ENCODE data around the gene MYO1B. TPM values are rescaled to one million over a fixed set of nuclear protein-coding genes. Genes with fewer than 3 reads are reported as not detected.

The MYO1B gene
- total RNA-seq, 2 experiments from 2014 or later = 1.6 to 4.3 TPM

GRCh38 chr2:191411472-191411871 lies 166.3 kb downstream of the MYO1B start:
- Mint-ChIP-seq H3K4me1 (peaks cover 3% of the 10 kb centered on the region), H3K27me3 (no peaks in the 10 kb centered on the region), H3K9me3 (ENCODE audit: low read depth) (no peaks in the 10 kb centered on the region), H3K27ac (no peak overlapping the region), H3K36me3 (no peaks in the 10 kb centered on the region), H3K4me3 (no peak overlapping the region)
- DNase-seq (no peak), ATAC-seq (no peak)
- CTCF ChIA-PET = no interaction called here

- ATAC-seq (no peak), DNase-seq (no peak)
- Mint-ChIP-seq H3K4me1 (peaks cover 3% of the 10 kb centered on the region), H3K9me3 (ENCODE audit: low read depth) (no peaks in the 10 kb centered on the region), H3K4me3 (no peak overlapping the region), H3K36me3 (no peaks in the 10 kb centered on the region), H3K27me3 (no peaks in the 10 kb centered on the region), H3K27ac (no peak overlapping the region)
- CTCF ChIA-PET = no interaction called here
Measured at GRCh38 chr2:191412353-191412752, 167.1 kb downstream of the MYO1B start.

GRCh38 chr2:191415101-191415500 lies 169.9 kb downstream of the MYO1B start:
- no peak for ATAC-seq
- peaks cover 3% of the 10 kb centered on the region for H3K4me1 Mint-ChIP-seq
- no peak overlapping the region for H3K4me3 Mint-ChIP-seq
- no peaks in the 10 kb centered on the region for H3K9me3 Mint-ChIP-seq (ENCODE audit: low read depth)
- CTCF ChIA-PET = no interaction called here
- H3K36me3 Mint-ChIP-seq = no peaks in the 10 kb centered on the region
- no peak overlapping the region for H3K27ac Mint-ChIP-seq
- H3K27me3 Mint-ChIP-seq = no peaks in the 10 kb centered on the region
- no peak for DNase-seq

- Mint-ChIP-seq H3K4me3 (no peak overlapping the region), H3K36me3 (no peaks in the 10 kb centered on the region), H3K27me3 (no peaks in the 10 kb centered on the region), H3K4me1 (peaks cover 3% of the 10 kb centered on the region), H3K9me3 (ENCODE audit: low read depth) (no peaks in the 10 kb centered on the region), H3K27ac (no peak overlapping the region)
- CTCF ChIA-PET = no interaction called here
- ATAC-seq (no peak), DNase-seq (no peak)
Measured at GRCh38 chr2:191415858-191416257, 170.7 kb downstream of the MYO1B start.

- H3K4me3 Mint-ChIP-seq = no peak overlapping the region
- no peak for ATAC-seq
- DNase-seq = no peak
- CTCF ChIA-PET = interaction anchor here (1.1 kb wide), 1 partner anchor 16 kb away, joined by 3 read pairs; no protein-coding TSS in a partner anchor
- no peaks in the 10 kb centered on the region for H3K9me3 Mint-ChIP-seq (ENCODE audit: low read depth)
- H3K36me3 Mint-ChIP-seq = no peaks in the 10 kb centered on the region
- H3K27me3 Mint-ChIP-seq = no peaks in the 10 kb centered on the region
- peaks cover 9% of the 10 kb centered on the region for H3K4me1 Mint-ChIP-seq
- no peak overlapping the region for H3K27ac Mint-ChIP-seq
Measured at GRCh38 chr2:191417746-191418145, 172.5 kb downstream of the MYO1B start.

- CTCF ChIA-PET = interaction anchor here (0.8 kb wide), 1 partner anchor 266 kb away, joined by 3 read pairs; no protein-coding TSS in a partner anchor
- no peak overlapping the region for H3K27ac Mint-ChIP-seq
- peaks cover 7% of the 10 kb centered on the region for H3K4me1 Mint-ChIP-seq
- no peaks in the 10 kb centered on the region for H3K9me3 Mint-ChIP-seq (ENCODE audit: low read depth)
- ATAC-seq (peak; percentile 88), DNase-seq (no peak)
- no peaks in the 10 kb centered on the region for H3K27me3 Mint-ChIP-seq
- H3K4me3 Mint-ChIP-seq = no peak overlapping the region
- no peaks in the 10 kb centered on the region for H3K36me3 Mint-ChIP-seq
Measured at GRCh38 chr2:191421950-191422349, 176.7 kb downstream of the MYO1B start.

- peaks cover 3% of the 10 kb centered on the region for H3K4me1 Mint-ChIP-seq
- ATAC-seq (no peak), DNase-seq (no peak)
- peaks cover 5% of the 10 kb centered on the region for H3K27me3 Mint-ChIP-seq
- no peaks in the 10 kb centered on the region for H3K9me3 Mint-ChIP-seq (ENCODE audit: low read depth)
- no peaks in the 10 kb centered on the region for H3K36me3 Mint-ChIP-seq
- CTCF ChIA-PET = no interaction called here
- H3K27ac Mint-ChIP-seq = no peak overlapping the region
- no peak overlapping the region for H3K4me3 Mint-ChIP-seq
Measured at GRCh38 chr2:191427031-191427430, 181.8 kb downstream of the MYO1B start.

GRCh38 chr2:191428141-191428540 lies 182.9 kb downstream of the MYO1B start:
- CTCF ChIA-PET = no interaction called here
- peaks cover 5% of the 10 kb centered on the region for H3K27me3 Mint-ChIP-seq
- H3K36me3 Mint-ChIP-seq = no peaks in the 10 kb centered on the region
- H3K4me1 Mint-ChIP-seq = no peaks in the 10 kb centered on the region
- H3K4me3 Mint-ChIP-seq = no peak overlapping the region
- no peak for ATAC-seq
- H3K9me3 Mint-ChIP-seq (ENCODE audit: low read depth) = no peaks in the 10 kb centered on the region
- H3K27ac Mint-ChIP-seq = no peak overlapping the region
- DNase-seq = no peak

GRCh38 chr2:191430476-191430875 lies 185.3 kb downstream of the MYO1B start:
- Mint-ChIP-seq H3K4me1 (no peaks in the 10 kb centered on the region), H3K36me3 (no peaks in the 10 kb centered on the region), H3K27ac (no peak overlapping the region), H3K4me3 (no peak overlapping the region), H3K27me3 (peaks cover 14% of the 10 kb centered on the region), H3K9me3 (ENCODE audit: low read depth) (no peaks in the 10 kb centered on the region)
- ATAC-seq (no peak), DNase-seq (no peak)
- CTCF ChIA-PET = no interaction called here

- no peaks in the 10 kb centered on the region for H3K9me3 Mint-ChIP-seq (ENCODE audit: low read depth)
- H3K27me3 Mint-ChIP-seq = peaks cover 19% of the 10 kb centered on the region
- no peak overlapping the region for H3K4me3 Mint-ChIP-seq
- H3K4me1 Mint-ChIP-seq = no peaks in the 10 kb centered on the region
- no peak for DNase-seq
- no peak overlapping the region for H3K27ac Mint-ChIP-seq
- no peaks in the 10 kb centered on the region for H3K36me3 Mint-ChIP-seq
- ATAC-seq = no peak
- CTCF ChIA-PET = no interaction called here
Measured at GRCh38 chr2:191432121-191432520, 186.9 kb downstream of the MYO1B start.

- no peak for DNase-seq
- ATAC-seq = no peak
- no peak overlapping the region for H3K4me3 Mint-ChIP-seq
- no peaks in the 10 kb centered on the region for H3K36me3 Mint-ChIP-seq
- no peaks in the 10 kb centered on the region for H3K9me3 Mint-ChIP-seq (ENCODE audit: low read depth)
- CTCF ChIA-PET = interaction anchor here (1.0 kb wide), 1 partner anchor 16 kb away, joined by 3 read pairs; no protein-coding TSS in a partner anchor
- H3K27me3 Mint-ChIP-seq = peaks cover 22% of the 10 kb centered on the region
- no peaks in the 10 kb centered on the region for H3K4me1 Mint-ChIP-seq
- H3K27ac Mint-ChIP-seq = no peak overlapping the region
Measured at GRCh38 chr2:191434072-191434471, 188.9 kb downstream of the MYO1B start.

GRCh38 chr2:191435141-191435540 lies 189.9 kb downstream of the MYO1B start:
- H3K27ac Mint-ChIP-seq = no peak overlapping the region
- H3K4me1 Mint-ChIP-seq = no peaks in the 10 kb centered on the region
- ATAC-seq (no peak), DNase-seq (no peak)
- H3K36me3 Mint-ChIP-seq = no peaks in the 10 kb centered on the region
- peaks cover 25% of the 10 kb centered on the region for H3K27me3 Mint-ChIP-seq
- CTCF ChIA-PET = no interaction called here
- no peaks in the 10 kb centered on the region for H3K9me3 Mint-ChIP-seq (ENCODE audit: low read depth)
- no peak overlapping the region for H3K4me3 Mint-ChIP-seq

- ATAC-seq (no peak), DNase-seq (no peak)
- Mint-ChIP-seq H3K4me3 (no peak overlapping the region), H3K27ac (no peak overlapping the region), H3K4me1 (no peaks in the 10 kb centered on the region), H3K9me3 (ENCODE audit: low read depth) (no peaks in the 10 kb centered on the region), H3K36me3 (no peaks in the 10 kb centered on the region), H3K27me3 (peaks cover 26% of the 10 kb centered on the region)
- CTCF ChIA-PET = interaction anchor here (0.6 kb wide), 1 partner anchor 1911 kb away, joined by 5 read pairs; no protein-coding TSS in a partner anchor
Measured at GRCh38 chr2:191436368-191437055, 191.3 kb downstream of the MYO1B start.

- no peak overlapping the region for H3K4me3 Mint-ChIP-seq
- H3K27me3 Mint-ChIP-seq = peaks cover 21% of the 10 kb centered on the region
- H3K4me1 Mint-ChIP-seq = no peaks in the 10 kb centered on the region
- no peak for ATAC-seq
- no peak overlapping the region for H3K27ac Mint-ChIP-seq
- DNase-seq = no peak
- H3K36me3 Mint-ChIP-seq = no peaks in the 10 kb centered on the region
- no peaks in the 10 kb centered on the region for H3K9me3 Mint-ChIP-seq (ENCODE audit: low read depth)
- CTCF ChIA-PET = no interaction called here
Measured at GRCh38 chr2:191439481-191439880, 194.3 kb downstream of the MYO1B start.

All from activated CD8-positive, alpha-beta memory T cell treated with anti-CD3 and anti-CD28 coated beads, Interleukin-2, amount 10 ng/mL, durations not matched to agents 7 days and 5 days (primary cell).